A673 (cell line): Measurements from ENCODE around the gene DIRAS1.

Experiments used
- CTCF ChIP-seq: fragments of 300-800, 200-600 bp; sonication (generic); conservative IDR thresholded peaks from 2 replicates; pipeline ENCODE4 v1.5.1; 2017; ENCODE audit warnings: low read depth, mild to moderate bottlenecking, antibody characterized with exemption, low read length, moderate library complexity, mixed read lengths
- EZH2 ChIP-seq: fragments of 200-600 bp; sonication (generic); IDR thresholded peaks from 2 replicates; pipeline ENCODE4 v1.6.1; 2017; ENCODE audit warnings: borderline replicate concordance, low read depth, mild to moderate bottlenecking, mixed read lengths, antibody characterized with exemption, low read length; ENCODE audit not compliant: poor library complexity, severe bottlenecking

GRCh38 chr19:2685204-2685704, 35.9 kb downstream of the DIRAS1 start:
- TF ChIP-seq EZH2 = no peak
- TF ChIP-seq CTCF = no peak
